Measurements from ENCODE around the gene DCAKD.

GRCh38 chr17:44996304-44996703, 55.1 kb downstream of the DCAKD start:
- TF ChIP-seq CTCF (IDR thresholded peaks at IDR 0.05): no peak
- TF ChIP-seq POLR2AphosphoS5 (IDR thresholded peaks at IDR 0.05): no peak
- TF ChIP-seq POLR2A (IDR thresholded peaks at IDR 0.05; ENCODE audit: low read depth): no peak
